ENCODE results near the gene NHLRC4.

The NHLRC4 gene

GRCh38 chr16:606656-607307, 40.0 kb downstream of the NHLRC4 start:
- peak; percentile 99 for DNase-seq

GRCh38 chr16:608019-608418, 41.2 kb downstream of the NHLRC4 start:
- DNase-seq, result peak; percentile 39

DNA sequence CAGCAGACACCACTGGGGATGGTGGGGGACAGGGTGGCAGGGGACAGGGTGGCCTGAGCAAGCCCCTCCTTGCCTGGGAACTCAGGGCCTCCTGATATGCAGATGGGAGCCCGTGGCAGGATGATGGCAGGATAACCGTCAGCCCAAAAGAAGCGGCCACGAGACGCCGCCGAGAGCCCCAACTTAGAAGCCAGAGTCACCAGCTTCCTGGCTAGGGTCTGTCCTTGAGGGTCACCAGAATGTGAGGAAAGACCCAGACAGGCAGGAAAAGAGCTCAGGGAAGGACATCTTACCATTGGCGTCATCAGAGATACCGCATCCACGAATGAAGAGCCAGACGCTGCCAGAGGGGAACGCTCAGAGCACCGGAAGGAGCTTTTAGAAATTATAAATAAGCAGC, 42.5 kb downstream of the NHLRC4 start:
- no peak for DNase-seq

DNA sequence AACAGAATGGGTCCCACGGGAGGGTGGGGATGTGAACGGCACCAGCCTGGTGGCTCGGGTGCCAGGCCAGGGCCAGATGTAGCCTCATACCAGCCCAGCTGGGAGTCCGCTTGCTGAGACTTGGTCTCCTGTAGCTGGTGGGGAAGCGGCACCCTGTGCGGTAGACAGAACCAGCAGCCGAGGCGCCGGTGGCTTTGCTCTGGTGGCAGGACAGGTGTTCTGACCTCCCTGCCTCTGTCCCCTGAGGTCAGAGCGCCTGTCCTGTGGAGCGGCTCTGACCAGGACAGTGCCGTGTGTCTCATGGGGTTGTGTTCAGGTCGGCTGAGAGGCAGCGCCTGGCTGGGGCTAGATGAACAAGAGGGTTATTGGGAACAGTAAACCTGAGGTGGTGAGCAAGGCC, 43.2 kb downstream of the NHLRC4 start:
- no peak for DNase-seq

DNA sequence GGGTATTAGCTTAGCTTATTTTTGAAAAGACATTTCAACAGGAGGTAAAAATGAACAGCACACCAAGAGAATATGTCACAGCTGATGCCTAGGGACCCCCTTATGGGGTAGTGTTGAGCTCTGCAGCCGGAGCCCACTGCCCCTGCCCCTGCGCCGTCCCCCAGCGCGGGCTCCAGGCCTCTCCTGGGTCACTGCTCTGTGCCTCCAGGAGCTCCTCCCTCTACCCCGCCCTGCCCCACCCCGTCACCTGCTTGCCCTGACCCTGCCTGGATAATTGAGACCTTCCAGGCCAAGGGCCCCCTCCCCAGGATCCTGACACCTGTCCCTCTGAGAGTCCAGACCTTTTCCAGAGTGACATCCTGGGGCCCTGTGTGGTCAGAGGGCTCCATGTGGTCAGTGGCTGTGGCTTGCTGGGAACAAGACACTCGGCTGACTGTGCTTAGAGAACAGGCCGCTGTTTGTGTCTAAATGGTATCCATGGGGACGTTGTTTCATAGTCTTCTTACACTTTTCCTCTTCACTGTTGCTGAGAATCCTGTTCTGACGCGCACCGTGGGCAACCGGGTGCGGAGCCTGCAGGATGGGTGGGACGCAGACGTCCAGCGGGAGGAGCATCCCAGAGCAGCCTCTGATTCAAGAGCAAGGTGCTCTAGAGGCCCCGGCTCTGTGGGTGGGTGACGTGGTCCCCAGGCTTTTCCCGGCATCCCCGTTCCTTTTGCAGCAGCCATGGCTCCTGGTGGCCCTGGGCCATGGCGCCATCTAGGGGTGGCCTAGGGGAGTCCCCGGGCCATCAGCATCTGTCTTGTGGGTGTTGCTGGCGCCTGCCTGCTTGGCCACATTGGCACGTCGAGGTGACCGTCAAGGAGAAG, 43.9 kb downstream of the NHLRC4 start:
- DNase-seq, result peak; percentile 50

DNA sequence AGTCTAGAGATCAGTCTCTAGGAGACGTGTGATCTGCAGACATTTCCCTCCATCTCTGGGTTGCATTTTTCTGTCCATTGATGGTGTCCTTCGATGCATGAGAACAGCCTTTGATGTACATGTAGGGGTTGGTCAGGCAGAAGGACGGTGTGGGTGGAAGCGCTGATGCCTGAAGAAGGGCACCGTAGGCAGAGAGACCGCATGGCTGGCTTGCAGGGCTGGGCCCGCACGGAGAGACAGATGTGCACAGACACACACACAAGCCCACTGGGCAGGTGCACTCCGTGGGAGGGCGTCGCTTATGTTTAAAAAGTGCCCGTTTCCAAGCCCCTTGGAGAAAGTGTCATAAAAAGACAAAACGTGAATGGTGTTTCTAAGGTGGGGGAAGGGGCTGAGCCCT, 48.3 kb downstream of the NHLRC4 start:
- no peak for DNase-seq

- DNase-seq, result no peak
Observed at GRCh38 chr16:616733-617586, 50.2 kb downstream of the NHLRC4 start.

GRCh38 chr16:617855-618254, 51.0 kb downstream of the NHLRC4 start:
- DNase-seq, result no peak

All from NCI-H82 (cell line).